Spleen (tissue), 11 donors: ENCODE data around the gene CNTNAP2. TPM values are rescaled to one million over a fixed set of nuclear protein-coding genes. Genes with fewer than 3 reads are reported as not detected.
A peak's percentile ranks its signal among the peaks of the same experiment; 100 is the strongest.

Experiments used
- DNase-seq: peaks from one replicate; pipeline ENCODE4 v3.0.0-alpha.2; 2020
- H3K27ac ChIP-seq, 8 donors: fragments of 200-600 bp; sonication (generic) in 7 of 8; 1 replicate in 4 of 8; 2 replicates in 4 of 8; pipeline versions ENCODE4 v1.5.0 to v1.8.0; 2016 to 2021; ENCODE audit warnings: inconsistent platforms in 4 of 8, mild to moderate bottlenecking in 4 of 8, moderate library complexity in 1 of 8
- H3K27me3 ChIP-seq, 7 donors: fragments of 200-600 bp; sonication (generic) in 6 of 7; replicated peaks in 1 of 7; 1 replicate in 4 of 7; 2 replicates in 3 of 7; pipeline versions ENCODE4 v1.5.0 to v1.8.0; 2016 to 2021; ENCODE audit warnings: inconsistent platforms in 3 of 7, mild to moderate bottlenecking in 1 of 7
- H3K36me3 ChIP-seq, 6 donors: fragments of 200-600 bp; sonication (generic) in 5 of 6; 1 replicate in 4 of 6; 2 replicates in 2 of 6; pipeline versions ENCODE4 v1.5.0 to v1.8.0; 2016 to 2021; ENCODE audit warnings: inconsistent platforms in 2 of 6
- H3K4me1 ChIP-seq, 6 donors: fragments of 200-600 bp; sonication (generic) in 5 of 6; 1 replicate in 3 of 6; 2 replicates in 3 of 6; pipeline versions ENCODE4 v1.5.0 to v1.8.0; 2016 to 2021; ENCODE audit warnings: inconsistent platforms in 3 of 6
- H3K4me3 ChIP-seq, 8 donors: fragments of 200-600 bp; sonication (generic) in 7 of 8; 1 replicate in 4 of 8; 2 replicates in 4 of 8; pipeline versions ENCODE4 v1.5.0 to v1.8.0; 2016 to 2021; ENCODE audit warnings: inconsistent platforms in 4 of 8, mild to moderate bottlenecking in 4 of 8, moderate library complexity in 2 of 8
- H3K9me3 ChIP-seq, 8 donors: fragments of 200-600 bp; sonication (generic) in 7 of 8; 1 replicate in 4 of 8; 2 replicates in 4 of 8; pipeline versions ENCODE4 v1.5.0 to v1.8.0; 2016 to 2021; ENCODE audit warnings: inconsistent platforms in 4 of 8
- POLR2A ChIP-seq, 3 donors: fragments of 450-650 bp; IDR thresholded peaks; one replicate each; pipeline ENCODE4 v1.5.1; 2017; ENCODE audit warnings: antibody characterized with exemption in 3 of 3, mild to moderate bottlenecking in 1 of 3
- POLR2AphosphoS5 ChIP-seq, 3 donors: sonication (generic); formaldehyde crosslinking; IDR thresholded peaks; one replicate each; pipeline ENCODE4 v1.5.1; 2017; ENCODE audit warnings: antibody characterized with exemption in 3 of 3
- WGBS, 5 donors: extraction: QIAGEN DNeasy Blood & Tissue Kit in 3 of 5; methylation state at CpG; one replicate each; pipeline versions ENCODE4 v1.1.5 to v1.1.7; 2013 to 2018; 5-methylcytosine and 5-hydroxymethylcytosine counted together
- intact Hi-C: fragments of 100-400 bp; cut with DNase I; formaldehyde crosslinking; loops from one replicate; pipeline ENCODE4 v1.15.0; 2023; ENCODE audit warnings: low total_unique reads
- polyA plus RNA-seq, 3 donors: library from polyadenylated mRNA; stranded (reverse); fragments of 200-250 nt; gene quantifications; one replicate each; pipeline ENCODE4 v1.2.1, GENCODE V29; 2013
- total RNA-seq, 7 donors: library from RNA; depleted of rRNA in 3 of 7; stranded (reverse); fragments of >200 nt in 3 of 7; fragmentation: NEBNext Ultra II Directional in 4 of 7; extraction: Animal tissue kit (Norgen Biotek cat#: 25700) in 4 of 7; gene quantifications; one replicate each; pipeline versions ENCODE4 v1.1.0 to v1.2.1, GENCODE V29; 2016 to 2021
- TF ChIP-seq, protein P1 (sequence below), 11 experiments: fragments of 200-600 bp in 7 of 11; fragments of 450-650 bp in 4 of 11; sonication (generic) in 4 of 11; IDR thresholded peaks in 8 of 11; conservative IDR thresholded peaks in 3 of 11; 1 replicate in 7 of 11; 2 replicates in 4 of 11; pipeline versions ENCODE4 v1.4.0 to v1.8.0; 2016 to 2021; ENCODE audit warnings: antibody characterized with exemption in 11 of 11, inconsistent platforms in 4 of 11, mild to moderate bottlenecking in 1 of 11
- donor health status: healthy with polysubstance abuse.
- donor health status: DM: no; HTN: no; CAD: no; lungs with moderate emphysema.
- donor health status: DM: no; HTN: no; CAD: no.
- donor health status: Bipolar disorder and iron deficiency.
- donor health status: healthy.
- donor health status: DM: no; HTN: no; CAD: no.
- donor health status: DM: yes; HTN: yes; CAD: no.

The CNTNAP2 gene
- total and polyA plus RNA-seq, 10 donors, result 0.13 to 2.0 (median 0.82) TPM

DNA sequence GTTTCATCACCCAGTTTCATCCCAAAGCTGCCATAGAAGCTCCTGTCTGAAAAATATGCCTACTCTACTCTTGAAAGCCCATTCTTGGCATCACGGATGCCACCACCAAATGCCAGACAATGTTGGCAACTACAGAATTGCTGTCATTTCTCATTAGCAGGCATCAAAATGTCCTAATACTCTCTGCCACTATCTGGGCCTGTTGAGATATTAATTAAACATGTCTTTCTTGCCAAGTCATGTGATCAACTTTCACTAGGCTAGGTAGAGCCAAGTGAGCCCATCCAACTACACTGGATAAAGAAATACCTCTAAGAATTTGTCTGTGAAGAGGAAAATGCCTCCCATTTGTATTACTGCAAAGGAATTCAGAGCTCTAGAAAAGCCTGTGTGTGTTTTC is 1380.6 kb downstream of the CNTNAP2 start:
- DNase-seq, result no peak
- H3K27ac ChIP-seq, result no peak overlapping the region
- TF ChIP-seq, protein P1, sequence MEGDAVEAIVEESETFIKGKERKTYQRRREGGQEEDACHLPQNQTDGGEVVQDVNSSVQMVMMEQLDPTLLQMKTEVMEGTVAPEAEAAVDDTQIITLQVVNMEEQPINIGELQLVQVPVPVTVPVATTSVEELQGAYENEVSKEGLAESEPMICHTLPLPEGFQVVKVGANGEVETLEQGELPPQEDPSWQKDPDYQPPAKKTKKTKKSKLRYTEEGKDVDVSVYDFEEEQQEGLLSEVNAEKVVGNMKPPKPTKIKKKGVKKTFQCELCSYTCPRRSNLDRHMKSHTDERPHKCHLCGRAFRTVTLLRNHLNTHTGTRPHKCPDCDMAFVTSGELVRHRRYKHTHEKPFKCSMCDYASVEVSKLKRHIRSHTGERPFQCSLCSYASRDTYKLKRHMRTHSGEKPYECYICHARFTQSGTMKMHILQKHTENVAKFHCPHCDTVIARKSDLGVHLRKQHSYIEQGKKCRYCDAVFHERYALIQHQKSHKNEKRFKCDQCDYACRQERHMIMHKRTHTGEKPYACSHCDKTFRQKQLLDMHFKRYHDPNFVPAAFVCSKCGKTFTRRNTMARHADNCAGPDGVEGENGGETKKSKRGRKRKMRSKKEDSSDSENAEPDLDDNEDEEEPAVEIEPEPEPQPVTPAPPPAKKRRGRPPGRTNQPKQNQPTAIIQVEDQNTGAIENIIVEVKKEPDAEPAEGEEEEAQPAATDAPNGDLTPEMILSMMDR (IDR thresholded peaks at IDR 0.05 in 8 of 11, conservative IDR thresholded peaks at IDR 0.05 in 3 of 11), result no peak
- TF ChIP-seq POLR2AphosphoS5 (IDR thresholded peaks at IDR 0.05) (no peak), POLR2A (IDR thresholded peaks at IDR 0.05) (no peak)
- WGBS, 5 donors, result 32 to 92% (median 56%) methylated on average over 1 of the region's 1 CpG
- no peaks in the 10 kb centered on the region for H3K36me3 ChIP-seq
- H3K9me3 ChIP-seq, result peaks cover 0 to 5% (median 0%) of the 10 kb centered on the region in 8 donors
- H3K4me3 ChIP-seq, result no peak overlapping the region
- no peaks in the 10 kb centered on the region for H3K4me1 ChIP-seq
- intact Hi-C loops, result no loop called here
- H3K27me3 ChIP-seq, result no peaks in the 10 kb centered on the region

DNA sequence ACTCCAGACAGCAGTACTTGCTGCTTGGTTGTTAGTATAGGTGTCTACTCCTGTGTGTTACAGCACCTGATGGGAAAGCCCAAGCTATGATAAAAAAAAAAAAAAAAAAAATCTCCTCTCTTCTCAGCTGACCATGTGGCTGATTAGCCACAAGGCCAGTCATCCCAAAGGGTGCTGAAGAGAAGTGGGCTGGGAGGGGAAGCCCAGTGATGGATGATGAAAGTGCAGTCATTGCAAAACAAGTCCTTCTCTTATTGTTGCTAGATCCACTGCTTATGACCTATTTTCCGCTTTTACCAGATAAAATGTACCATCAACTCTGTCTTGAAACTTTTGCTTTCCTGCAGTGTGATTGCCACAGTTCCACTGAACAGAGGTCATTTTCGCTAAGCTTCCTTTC is 1381.5 kb downstream of the CNTNAP2 start:
- 87 to 93% (median 88%) methylated on average over 2 of the region's 2 CpGs for WGBS, 5 donors
- TF ChIP-seq POLR2A (IDR thresholded peaks at IDR 0.05) (no peak), POLR2AphosphoS5 (IDR thresholded peaks at IDR 0.05) (no peak)

DNA sequence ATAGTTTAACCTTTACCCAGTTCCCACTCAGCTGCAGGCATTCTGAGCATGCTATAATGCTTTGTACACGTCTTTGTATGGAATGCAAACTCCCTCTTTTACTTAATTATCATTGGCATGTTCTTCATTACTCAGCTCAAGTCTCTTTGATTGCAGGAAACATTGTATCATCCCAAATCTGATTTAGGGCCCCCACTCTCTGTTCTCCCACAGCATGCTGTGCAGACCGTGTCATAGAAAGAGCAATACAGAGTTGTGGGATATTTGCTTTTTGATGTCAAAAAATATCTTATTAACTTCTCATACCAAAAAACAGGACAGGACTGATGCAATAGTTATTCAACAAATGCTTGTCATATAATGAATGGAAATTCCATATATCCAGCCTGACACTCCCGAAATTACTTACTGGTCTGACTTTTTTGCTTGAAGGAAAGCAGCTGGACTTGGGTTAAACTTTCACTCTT is 1392.5 kb downstream of the CNTNAP2 start:
- WGBS, 5 donors, result 50 to 63% (median 55%) methylated on average over 3 of the region's 3 CpGs
- intact Hi-C loops, result no loop called here
- TF ChIP-seq, protein P1 (IDR thresholded peaks at IDR 0.05 in 8 of 11, conservative IDR thresholded peaks at IDR 0.05 in 3 of 11), result no peak
- TF ChIP-seq POLR2A (IDR thresholded peaks at IDR 0.05), result no peak
- TF ChIP-seq POLR2AphosphoS5 (IDR thresholded peaks at IDR 0.05), result no peak

More for the DNA sequence above, 1381.5 kb downstream of the CNTNAP2 start:
- no peaks in the 10 kb centered on the region for H3K4me1 ChIP-seq
- no peak for DNase-seq
- H3K36me3 ChIP-seq, result no peaks in the 10 kb centered on the region
- H3K27ac ChIP-seq, result no peak overlapping the region
- H3K27me3 ChIP-seq, result no peaks in the 10 kb centered on the region
- no peak overlapping the region for H3K4me3 ChIP-seq
- peaks cover 0 to 5% (median 0%) of the 10 kb centered on the region in 8 donors for H3K9me3 ChIP-seq
- intact Hi-C loops, result no loop called here

DNA sequence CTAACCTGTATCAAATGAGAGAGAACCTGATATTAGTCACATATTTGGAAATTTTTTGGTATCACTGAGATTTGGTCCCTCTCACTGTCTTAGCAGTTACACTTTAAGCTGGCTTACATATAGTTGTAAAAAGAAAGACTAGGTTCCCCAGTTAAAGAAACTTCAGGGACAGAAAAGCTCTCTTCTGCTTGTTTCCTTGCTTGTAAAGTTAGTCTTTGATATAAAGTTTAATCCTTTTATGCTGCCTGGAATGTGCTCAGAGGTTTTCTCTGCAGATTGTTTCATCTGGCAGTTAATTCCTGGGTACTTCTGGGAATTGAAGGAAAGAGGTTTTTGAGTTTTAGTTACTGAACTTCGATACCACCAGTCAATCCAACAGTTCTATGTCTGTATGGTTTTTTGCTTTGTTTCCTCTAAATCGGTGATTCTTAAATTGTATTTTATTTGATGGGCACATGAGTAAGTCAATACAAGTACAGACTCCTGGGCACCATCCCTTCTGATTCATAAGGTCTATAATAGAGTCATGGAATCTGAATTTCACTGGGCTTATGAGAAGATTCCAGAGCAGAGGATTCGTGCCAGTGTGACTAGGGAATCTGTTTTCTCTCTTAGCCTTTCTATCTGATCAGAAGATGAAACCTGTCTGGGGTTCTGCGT is 1393.1 kb downstream of the CNTNAP2 start:
- H3K4me3 ChIP-seq, result no peak overlapping the region
- DNase-seq, result no peak
- no peaks in the 10 kb centered on the region for H3K36me3 ChIP-seq
- H3K9me3 ChIP-seq, result peaks cover 0 to 12% (median 0%) of the 10 kb centered on the region in 8 donors
- H3K27me3 ChIP-seq, result no peaks in the 10 kb centered on the region
- intact Hi-C loops, result no loop called here
- 63 to 76% (median 71%) methylated on average over 4 of the region's 4 CpGs for WGBS, 5 donors
- no peak for TF ChIP-seq POLR2A (IDR thresholded peaks at IDR 0.05)
- no peak for TF ChIP-seq POLR2AphosphoS5 (IDR thresholded peaks at IDR 0.05)
- TF ChIP-seq, protein P1 (IDR thresholded peaks at IDR 0.05 in 8 of 11, conservative IDR thresholded peaks at IDR 0.05 in 3 of 11), result no peak
- H3K4me1 ChIP-seq, result no peaks in the 10 kb centered on the region
- peak overlapping the region in 3 of 8 donors; percentile 22 to 53 (median 42) for H3K27ac ChIP-seq

More for the DNA sequence above, 1392.5 kb downstream of the CNTNAP2 start:
- Histone ChIP-seq H3K36me3 (no peaks in the 10 kb centered on the region), H3K9me3 (peaks cover 0 to 12% (median 0%) of the 10 kb centered on the region in 8 donors), H3K27ac (peak overlapping the region in 1 of 8 donors; percentile 42), H3K27me3 (no peaks in the 10 kb centered on the region), H3K4me1 (no peaks in the 10 kb centered on the region), H3K4me3 (no peak overlapping the region)
- DNase-seq, result no peak
